Measurements from ENCODE around the gene RASAL2. TPM values are rescaled to one million over a fixed set of nuclear protein-coding genes. Genes with fewer than 3 reads are reported as not detected.

The RASAL2 gene
- total and polyA plus RNA-seq, 2 of the 13 experiments (the other 11 are each of a cell fraction or from before 2014, with no cell fraction given) = 5.4 to 5.9 TPM

- H2AFZ ChIP-seq (ENCODE audit: low read length) = no peak overlapping the region
- no peaks in the 10 kb centered on the region for H3K4me1 ChIP-seq (ENCODE audit: insufficient read depth, low read length)
- no peak overlapping the region for H3K4me2 ChIP-seq (ENCODE audit: low read depth, low read length)
- H3K27me3 ChIP-seq (ENCODE audit: control insufficient read depth in 1 of 2, insufficient read depth in 2 of 2, low read length in 2 of 2) = no peaks in the 10 kb centered on the region
- intact Hi-C loops (cut with micrococcal nuclease; ENCODE audit: unreplicated experiment) = no loop called here
- H3K9me3 ChIP-seq (ENCODE audit: low read length) = no peaks in the 10 kb centered on the region
- DNase-seq (ENCODE audit: low spot score) = no peak
- no peak overlapping the region for H3K27ac ChIP-seq (ENCODE audit: extremely low read length, insufficient read depth, low read length)
- ATAC-seq = no peak
- no TSS peak for BruUV-seq (replicated peaks)
- FAIRE-seq = no peak
- in situ Hi-C loops (cut with HindIII; ENCODE audit: extremely low pct_ligation_motif_present, low pct_unique_long_range_greater_than_20kb) = no loop called here
- no peak overlapping the region for H3K4me3 ChIP-seq (replicated peaks in 1 of 3; ENCODE audit: insufficient read depth in 1 of 3, low read depth in 2 of 3, low read length in 3 of 3)
- no peaks in the 10 kb centered on the region for H3K79me2 ChIP-seq (ENCODE audit: insufficient read depth, low read length)
- no peaks in the 10 kb centered on the region for H3K36me3 ChIP-seq (replicated peaks in 1 of 2; ENCODE audit: control insufficient read depth in 1 of 2, insufficient read depth in 2 of 2, low read length in 2 of 2)
- ChIA-PET CTCF (ENCODE audit: low intra/inter-chr PET ratio, low total read pairs) (no interaction called here), POLR2A (no interaction called here)
- H3K9ac ChIP-seq (ENCODE audit: insufficient read depth, low read depth, low read length) = no peak overlapping the region
- no peaks in the 10 kb centered on the region for H4K20me1 ChIP-seq (ENCODE audit: insufficient read depth, low read length)
- TF ChIP-seq ZNF644 (CRISPR knock-in tag; IDR thresholded peaks at IDR 0.05; ENCODE audit: low read depth) (no peak), SOX13 (IDR thresholded peaks at IDR 0.05) (no peak), SOX13 (CRISPR knock-in tag; conservative IDR thresholded peaks at IDR 0.05 in 1 of 2, IDR thresholded peaks at IDR 0.05 in 1 of 2) (no peak), GLMP (CRISPR knock-in tag; IDR thresholded peaks at IDR 0.05; ENCODE audit: borderline replicate concordance) (no peak), ATF5 (CRISPR knock-in tag; IDR thresholded peaks at IDR 0.05; ENCODE audit: low read depth) (no peak), ISX (CRISPR knock-in tag; conservative IDR thresholded peaks at IDR 0.05) (no peak), MED8 (CRISPR knock-in tag; IDR thresholded peaks at IDR 0.05; ENCODE audit: insufficient replicate concordance) (no peak), ZIK1 (CRISPR knock-in tag; IDR thresholded peaks at IDR 0.05; ENCODE audit: borderline replicate concordance, low read depth) (no peak), ZBTB8A (CRISPR knock-in tag; IDR thresholded peaks at IDR 0.05; ENCODE audit: borderline replicate concordance, low read depth) (no peak), ASH2L (IDR thresholded peaks at IDR 0.05; ENCODE audit: insufficient read length, low read depth, low read length) (no peak), ZNF326 (CRISPR knock-in tag; IDR thresholded peaks at IDR 0.05; ENCODE audit: borderline replicate concordance) (no peak), HNRNPH1 (optimal IDR thresholded peaks at IDR 0.05; ENCODE audit: low read depth, low read length) (no peak), SIX1 (CRISPR knock-in tag; IDR thresholded peaks at IDR 0.05; ENCODE audit: borderline replicate concordance) (no peak), PRMT3 (CRISPR knock-in tag; IDR thresholded peaks at IDR 0.05; ENCODE audit: borderline replicate concordance, low read depth) (no peak), ZBTB25 (CRISPR knock-in tag; IDR thresholded peaks at IDR 0.05) (no peak), SKIL (CRISPR knock-in tag; IDR thresholded peaks at IDR 0.05; ENCODE audit: borderline replicate concordance) (no peak), ZBTB10 (CRISPR knock-in tag; IDR thresholded peaks at IDR 0.05; ENCODE audit: borderline replicate concordance) (no peak)
Measured at GRCh38 chr1:178115260-178115659, 21.4 kb downstream of the RASAL2 start.

Data from HepG2 (cell line).